GM21737 (cell line): ENCODE data around the gene MACROD2.

Experiments
- ATAC-seq: cut with Tn5 transposase; IDR thresholded peaks from one replicate; pipeline ENCODE4 v1.9.1; 2021; ENCODE audit warnings: mild to moderate bottlenecking, moderate library complexity; ENCODE audit not compliant: unreplicated experiment

MACROD2 gene

DNA sequence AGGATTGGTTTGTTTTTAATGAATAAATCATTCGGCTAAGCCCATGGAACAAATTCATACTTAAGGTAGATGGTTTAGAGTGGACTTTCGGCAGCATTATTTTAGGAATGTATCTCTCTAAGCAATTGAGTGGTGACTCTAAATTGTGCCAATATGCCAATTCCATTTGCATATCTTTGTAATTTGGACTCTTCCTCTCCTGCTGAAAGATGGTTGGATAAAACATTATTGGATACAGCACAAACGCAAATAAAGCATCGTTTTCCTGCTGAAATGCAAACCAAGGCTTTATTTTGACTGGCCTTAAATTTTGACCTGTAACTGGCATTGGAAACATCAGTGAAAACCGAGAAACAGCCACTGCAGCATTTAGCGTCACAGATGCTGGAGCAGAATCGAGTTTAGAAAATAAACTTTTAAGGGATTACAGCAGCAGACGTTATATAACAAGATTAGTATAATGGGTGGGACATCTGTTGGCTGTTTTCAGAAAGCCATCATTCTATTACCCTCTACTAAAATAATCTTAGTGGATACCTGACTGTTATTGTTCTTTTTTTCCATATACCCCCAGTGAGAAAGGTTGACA lies 1852.0 kb downstream of the MACROD2 start:
- ATAC-seq, result no peak

DNA sequence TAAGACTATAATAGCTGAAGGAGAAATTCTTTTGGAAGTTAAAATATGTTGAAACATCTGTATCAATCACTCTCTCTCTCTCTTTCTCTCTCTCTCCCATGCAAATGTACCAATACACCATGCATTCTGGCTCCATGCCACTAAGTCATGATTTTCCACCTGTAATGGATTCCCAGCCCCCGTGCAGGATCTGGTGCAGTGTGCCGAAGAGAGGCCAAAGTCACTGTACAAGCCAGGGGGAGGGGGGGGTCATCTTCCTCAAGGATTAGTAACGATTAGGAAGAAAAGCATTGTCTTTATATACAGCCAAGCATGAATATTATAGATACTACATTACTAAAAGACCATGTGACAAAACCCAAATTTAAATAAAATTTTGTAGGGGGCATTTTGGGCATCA lies 1852.8 kb downstream of the MACROD2 start:
- ATAC-seq, result no peak

DNA sequence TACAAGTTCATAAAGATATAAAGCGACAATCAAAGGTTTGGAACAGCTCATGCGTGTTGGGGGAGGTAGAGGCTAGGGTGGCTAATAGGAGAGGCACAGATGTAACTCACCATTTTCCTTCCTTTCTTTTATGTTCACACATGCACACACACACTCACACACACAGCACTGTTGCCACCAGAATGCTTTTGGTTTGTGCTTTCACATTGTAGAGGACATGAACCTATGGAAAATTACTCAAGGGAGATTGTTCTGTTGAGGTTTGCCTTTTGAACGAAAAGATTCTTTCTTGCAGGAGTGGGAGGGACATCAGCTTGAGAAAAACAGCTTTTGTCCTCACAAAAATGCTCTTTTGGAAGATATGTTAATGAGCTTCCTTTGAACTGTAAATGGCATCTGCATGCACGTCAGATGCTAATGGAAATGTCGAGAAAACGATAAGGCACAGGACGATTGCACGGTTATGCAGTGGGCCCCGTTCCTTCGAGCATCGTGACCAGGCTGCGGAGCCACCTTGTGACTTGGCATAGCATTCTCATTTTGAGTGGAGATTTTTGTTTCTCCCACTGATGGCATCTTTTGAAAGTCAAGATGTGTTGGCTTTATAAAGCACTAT lies 1853.8 kb downstream of the MACROD2 start:
- no peak for ATAC-seq

DNA sequence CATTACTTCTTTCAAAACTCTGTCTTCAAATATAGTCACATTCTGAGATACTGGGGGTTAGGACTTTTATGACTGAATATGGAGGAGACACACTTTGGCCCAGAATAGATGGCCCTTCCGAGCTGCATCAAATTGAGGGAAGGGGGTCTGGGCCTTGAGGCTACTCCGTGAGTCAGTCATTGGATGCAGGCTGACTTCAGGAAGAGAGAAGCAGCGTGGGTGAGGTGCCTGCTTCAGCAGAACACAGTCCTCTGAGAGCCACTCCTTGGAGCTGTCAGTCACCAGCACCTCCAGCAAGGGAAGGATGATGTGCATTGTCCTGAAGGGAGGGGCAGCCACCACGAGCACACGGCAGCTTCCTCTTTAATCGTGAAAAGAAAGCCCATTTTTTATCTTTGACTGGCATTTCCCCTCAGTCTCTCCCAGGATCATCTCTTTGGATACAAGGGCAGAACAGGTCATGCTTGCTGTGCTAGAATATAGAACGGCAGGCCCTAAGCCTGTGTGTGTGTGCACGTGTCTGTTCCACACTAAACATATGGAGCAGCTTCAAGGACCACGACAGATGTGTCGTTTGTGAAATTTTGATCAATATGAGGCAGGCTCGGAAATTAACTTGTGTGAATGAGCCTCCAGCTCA lies 1856.4 kb downstream of the MACROD2 start:
- no peak for ATAC-seq

DNA sequence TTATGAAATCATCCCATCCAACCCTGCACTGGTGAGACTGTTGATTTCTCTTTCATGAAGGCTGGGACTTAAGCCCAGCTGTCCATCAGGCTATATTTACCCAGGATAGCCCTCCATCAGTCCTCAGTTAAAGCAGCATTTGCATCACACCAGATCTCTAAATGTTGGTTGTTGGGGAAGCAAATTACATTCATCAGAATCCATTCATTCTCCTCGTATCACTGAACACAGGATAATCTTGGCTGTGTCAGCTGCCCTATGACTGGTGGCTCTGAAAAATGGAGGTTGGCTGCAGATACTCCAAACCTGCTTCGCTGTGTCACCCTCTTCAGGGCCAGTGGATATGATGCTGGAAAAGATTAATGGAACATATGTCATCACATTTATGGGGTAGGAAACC lies 1859.6 kb downstream of the MACROD2 start:
- ATAC-seq, result no peak

DNA sequence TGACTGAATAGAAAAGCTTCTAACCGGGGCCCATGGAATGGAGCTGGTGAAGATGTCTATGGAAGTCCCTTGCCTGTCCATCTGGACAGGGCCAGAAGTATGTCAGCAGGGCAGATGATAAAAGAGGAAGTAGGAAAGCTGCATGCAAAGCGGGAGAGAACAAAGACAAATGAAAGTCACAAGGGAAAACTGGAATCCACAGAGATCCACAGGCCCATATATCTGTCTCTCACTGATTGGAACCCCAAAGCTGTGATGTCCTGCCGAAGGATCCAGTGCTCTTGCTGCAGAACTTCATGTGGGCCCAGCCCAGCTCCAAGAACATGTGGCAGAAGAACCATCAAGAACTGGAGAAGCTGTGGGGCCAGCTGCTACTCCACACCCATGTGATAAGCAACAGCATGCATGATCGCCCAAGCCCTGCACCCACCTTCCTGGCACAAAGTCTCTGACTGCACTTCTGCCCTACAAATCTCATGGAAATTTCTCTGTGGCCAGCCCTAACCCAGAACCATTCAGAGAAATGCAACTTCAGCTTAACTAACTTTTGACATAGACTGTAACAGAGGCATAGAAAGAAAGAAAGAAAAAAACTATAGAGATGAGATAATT lies 1862.0 kb downstream of the MACROD2 start:
- ATAC-seq, result no peak

DNA sequence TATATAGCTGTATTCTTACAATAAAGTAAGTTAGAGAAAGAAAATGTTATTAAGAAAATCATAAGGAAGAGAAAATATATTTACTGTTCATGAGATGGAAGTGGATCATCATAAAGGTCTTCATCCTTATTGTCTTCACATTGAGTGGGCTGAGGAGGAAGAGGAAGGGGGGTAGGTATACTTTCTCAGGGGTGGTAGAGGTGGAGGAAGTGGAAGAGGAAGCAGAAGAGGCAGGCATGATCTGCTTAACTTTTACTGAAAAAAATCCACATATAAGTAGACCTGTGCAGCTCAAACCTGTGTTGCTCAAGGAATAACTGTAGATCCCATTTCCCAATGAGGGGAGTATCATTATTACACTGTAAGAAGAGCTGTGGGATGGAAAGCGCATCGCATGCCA lies 1863.7 kb downstream of the MACROD2 start:
- ATAC-seq, result no peak

DNA sequence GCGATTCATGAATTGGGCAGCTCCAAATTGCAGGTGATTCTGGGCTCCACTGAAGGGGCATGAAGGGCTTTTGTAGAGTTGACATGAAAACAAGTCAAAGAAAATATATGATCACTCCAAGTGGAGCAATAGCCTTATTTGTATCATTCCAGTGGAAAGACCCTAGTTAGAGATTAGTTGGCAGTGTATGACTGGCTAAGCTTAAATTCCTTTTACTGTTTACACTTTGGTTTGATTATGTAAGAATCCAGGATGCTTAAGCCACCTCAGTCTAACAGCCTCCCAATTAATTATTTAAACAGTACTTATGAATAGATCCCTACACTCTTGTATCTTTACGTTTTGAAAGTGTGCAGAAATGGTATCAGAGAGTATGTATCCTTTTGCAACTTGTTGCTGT lies 1865.5 kb downstream of the MACROD2 start:
- no peak for ATAC-seq

DNA sequence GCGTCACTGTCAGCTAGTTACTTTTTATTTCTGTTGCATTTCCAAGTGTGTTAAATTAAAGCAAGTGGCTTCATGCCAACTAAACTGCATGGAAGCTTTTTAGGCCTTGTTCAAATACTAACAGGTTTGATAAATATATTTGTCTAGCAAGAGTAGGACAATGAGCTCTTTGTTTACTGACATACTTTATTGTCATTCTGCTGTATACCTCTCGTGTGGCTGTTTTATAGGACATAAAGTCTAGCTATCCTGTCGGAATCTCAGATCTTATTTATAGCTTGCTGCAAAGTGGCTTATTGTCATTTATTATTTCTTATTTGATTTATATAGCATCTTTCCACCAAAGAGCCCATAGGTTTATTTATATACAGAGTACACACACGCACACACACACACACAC lies 1866.9 kb downstream of the MACROD2 start:
- ATAC-seq, result no peak

DNA sequence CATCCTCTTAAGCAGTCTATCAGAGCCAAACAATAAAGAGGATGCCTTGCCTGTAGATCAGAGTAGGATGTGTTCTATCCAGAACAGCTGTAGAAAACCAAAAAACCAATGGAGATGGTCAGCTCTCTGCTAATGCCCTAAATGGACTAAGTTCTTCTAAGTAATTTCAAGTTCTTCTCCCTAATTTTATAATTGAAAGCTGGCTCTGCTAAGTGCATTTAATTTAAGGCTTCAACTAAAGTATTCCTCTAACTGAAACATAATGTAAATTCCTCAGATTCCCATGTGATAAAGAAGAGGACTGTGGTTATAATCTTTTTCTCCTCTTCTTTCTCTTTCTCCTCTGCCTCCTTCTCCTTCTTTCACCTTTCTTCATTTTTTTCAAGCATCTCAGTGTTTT lies 1868.4 kb downstream of the MACROD2 start:
- no peak for ATAC-seq

DNA sequence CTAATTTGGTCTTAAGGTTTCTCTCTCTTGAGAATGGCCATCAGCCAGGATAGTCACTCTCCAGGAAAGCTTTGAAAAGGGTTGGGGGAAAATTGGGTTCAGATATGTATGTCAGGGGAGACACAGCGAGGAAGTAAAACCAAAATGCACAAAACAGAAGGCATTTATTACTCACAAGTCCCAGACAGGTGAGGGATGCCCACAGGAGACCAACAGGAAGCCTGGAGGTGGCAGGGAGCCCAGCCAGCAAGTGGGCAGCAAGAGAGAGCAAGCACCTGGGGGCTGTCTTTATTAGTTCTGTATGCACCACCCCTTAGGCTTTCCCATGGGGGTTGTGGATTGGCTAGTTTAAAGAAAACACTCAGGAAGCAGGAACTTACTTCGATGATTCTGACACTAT lies 1870.2 kb downstream of the MACROD2 start:
- no peak for ATAC-seq

DNA sequence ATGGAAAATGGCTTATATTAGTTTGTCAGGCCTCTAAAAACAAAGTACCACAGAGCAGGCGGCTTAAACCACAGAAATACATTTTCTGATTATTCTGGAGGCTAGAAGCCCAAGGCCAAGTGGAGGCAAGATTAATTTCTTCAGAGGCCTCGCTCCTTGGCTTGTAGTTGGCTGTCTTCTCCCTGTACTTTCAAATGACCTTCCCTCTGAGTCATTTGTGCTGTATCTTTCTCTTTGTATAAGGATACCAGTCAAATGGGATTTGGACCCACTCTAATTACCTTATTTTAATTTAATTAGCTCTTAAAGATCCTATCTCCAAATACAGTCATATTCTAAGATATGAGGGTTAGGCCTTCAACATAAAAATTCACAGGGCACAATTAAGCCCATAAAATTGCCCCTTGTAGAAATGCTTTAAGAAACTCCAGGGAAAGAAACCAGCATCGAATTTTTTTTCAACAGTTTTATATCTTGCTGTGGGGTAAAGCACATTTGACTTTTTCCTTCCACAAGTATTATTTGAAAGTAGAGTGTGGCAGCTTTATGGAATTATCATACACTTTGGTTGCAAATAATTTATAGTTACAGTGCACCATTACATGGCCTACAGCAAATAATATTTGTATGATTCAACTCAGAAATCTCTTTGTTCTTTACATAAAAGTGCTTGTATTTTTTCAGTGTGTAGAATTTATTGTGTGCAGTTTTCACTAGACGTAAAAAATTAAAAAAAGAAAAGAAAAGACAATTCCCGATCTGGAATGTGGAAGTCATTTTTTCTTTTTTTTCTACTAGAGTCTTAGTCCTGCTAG lies 1871.8 kb downstream of the MACROD2 start:
- ATAC-seq, result no peak

DNA sequence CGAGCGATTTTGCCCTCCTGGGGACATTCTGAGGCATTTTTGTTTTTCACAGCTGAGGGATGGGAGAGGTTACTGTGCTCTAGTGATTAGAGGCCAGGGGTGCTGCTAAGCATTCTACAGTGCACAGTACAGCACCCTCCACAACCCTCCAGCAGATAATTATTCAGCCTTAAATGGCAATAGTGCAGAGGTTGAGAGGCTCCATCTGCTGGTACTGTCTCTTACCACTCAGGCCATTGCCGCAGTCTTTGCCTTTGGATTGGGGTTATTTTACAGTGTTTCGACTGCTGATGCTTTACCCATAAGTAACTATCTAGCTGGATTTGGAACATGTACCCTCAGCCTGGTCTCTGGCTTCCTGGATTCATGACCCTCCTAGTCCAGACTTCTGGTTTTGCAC lies 1872.6 kb downstream of the MACROD2 start:
- ATAC-seq, result no peak

DNA sequence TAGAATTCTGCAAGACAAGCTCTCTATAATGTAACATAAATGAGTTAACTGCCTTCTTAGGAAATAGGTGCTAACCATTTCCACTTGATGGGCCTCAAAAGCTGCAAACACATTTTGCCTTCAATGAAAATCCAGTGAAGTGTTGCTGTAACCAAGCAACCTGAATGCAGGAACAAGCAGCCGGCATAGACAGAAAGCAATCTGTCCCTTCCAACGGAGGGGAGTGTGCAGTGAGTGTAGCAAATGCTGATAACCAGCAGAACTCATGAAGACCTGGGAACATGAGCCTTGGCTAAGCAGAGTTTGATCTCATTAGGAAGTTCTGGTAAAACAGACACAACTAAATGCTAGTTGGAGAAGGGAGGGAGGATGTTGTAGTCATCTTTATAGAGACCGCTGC lies 1880.1 kb downstream of the MACROD2 start:
- ATAC-seq, result no peak

DNA sequence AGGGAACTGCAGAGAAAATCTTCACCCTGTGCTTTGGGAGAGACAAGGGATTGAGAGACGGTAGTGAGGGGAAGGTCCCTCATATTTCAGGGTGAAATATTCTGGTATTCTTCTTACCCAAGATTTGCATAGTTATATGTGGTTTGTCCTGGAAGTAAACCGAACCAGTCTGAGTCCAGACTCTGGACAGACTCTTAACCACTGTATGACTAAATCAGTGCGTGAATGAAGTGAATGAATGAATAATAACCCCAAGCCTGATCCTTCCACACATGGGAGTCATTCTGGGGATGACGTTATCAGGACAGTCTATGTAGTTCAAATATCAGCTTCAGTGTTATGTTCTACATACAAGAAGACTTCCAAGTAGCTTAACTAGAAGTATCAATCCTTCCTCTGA lies 1887.2 kb downstream of the MACROD2 start:
- peak; percentile 51 for ATAC-seq

DNA sequence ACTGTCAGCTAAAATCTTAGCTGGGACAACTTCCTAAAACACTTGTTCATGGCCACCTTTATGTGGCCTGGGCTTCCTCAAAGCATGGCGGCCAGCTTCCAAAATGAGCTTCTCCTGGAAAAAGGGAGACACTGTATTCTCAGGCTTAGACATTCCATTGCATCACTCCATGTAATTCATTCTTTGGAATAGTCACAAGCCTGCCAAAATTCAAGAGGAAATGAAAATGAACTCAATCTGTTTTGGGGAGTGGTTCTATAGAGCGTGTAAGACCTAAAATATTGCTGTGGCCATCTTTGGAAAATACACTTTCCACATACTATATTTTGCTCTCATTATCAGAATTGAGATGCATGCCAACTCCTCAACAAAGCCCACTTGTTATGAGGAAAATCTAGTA lies 1890.9 kb downstream of the MACROD2 start:
- ATAC-seq, result no peak

DNA sequence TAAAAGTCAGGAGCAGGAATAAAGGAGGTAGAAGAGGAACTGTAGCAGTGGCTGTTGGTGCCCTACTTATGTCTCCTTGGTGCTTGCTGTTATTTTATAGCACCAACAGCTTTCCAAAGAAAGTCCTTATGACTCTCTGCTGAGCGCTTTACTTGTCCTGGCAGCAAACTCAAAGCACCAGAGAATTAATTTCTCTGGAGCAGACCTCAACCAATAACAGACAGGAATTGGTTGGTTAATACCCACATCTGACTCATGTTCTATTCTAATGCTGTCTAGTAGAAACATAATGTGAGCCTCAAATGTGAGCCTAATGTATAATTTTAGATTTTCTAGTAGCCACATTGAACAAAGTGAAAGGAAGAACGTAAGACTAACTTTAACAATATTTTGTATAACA lies 1892.1 kb downstream of the MACROD2 start:
- ATAC-seq, result no peak

DNA sequence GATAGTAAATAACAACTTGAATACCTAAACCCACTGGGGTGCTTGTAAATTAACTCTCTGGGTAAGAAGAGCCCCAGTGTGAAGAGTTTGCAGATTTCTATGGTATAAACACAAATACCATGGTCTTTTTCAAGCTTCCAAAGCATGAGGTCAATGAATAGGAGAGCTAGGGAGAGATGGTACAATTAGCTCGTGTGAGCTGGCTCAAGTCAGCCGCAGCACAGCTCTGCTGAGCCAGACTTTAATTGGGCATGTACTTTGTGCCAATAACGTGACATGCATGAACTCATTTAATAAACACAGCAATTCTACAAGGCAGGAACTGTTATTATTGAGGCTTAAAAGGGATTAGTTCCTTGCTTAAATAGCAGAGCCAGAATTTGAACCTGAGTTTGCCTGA lies 1893.7 kb downstream of the MACROD2 start:
- ATAC-seq, result no peak

DNA sequence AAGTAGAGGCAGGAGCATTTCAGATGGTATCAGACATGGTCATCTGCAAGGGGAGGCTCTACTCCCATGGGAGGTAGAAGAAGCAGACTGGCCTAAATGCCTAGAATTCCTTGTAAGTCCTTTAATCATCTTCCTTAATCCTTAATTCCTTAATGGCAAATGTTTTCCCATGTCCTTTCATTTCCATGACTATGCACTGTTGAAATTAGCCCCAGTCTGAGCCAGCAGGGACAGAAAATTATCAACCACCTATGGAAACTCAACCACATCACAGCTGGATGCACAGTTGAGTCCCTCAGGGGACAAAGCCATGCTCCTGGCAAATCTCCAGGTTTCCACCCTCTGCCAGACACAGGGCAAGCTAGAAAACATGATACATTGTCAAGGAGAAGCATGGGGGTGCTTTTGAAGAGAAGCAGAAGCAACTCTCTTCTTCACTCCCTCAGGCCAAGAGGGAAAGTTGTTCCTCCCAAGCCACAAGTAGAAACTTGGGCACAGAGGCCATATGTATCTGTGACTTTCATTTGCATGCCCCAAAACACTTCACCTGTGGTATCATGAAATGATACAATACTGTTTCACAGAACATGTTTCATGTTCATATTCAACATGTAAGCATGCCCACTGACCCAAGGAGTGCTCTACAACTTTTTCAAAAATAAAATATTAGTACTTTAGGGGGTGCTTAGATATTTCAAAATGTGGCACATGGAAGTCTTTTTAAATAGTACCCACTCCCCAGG lies 1894.4 kb downstream of the MACROD2 start:
- ATAC-seq, result no peak

DNA sequence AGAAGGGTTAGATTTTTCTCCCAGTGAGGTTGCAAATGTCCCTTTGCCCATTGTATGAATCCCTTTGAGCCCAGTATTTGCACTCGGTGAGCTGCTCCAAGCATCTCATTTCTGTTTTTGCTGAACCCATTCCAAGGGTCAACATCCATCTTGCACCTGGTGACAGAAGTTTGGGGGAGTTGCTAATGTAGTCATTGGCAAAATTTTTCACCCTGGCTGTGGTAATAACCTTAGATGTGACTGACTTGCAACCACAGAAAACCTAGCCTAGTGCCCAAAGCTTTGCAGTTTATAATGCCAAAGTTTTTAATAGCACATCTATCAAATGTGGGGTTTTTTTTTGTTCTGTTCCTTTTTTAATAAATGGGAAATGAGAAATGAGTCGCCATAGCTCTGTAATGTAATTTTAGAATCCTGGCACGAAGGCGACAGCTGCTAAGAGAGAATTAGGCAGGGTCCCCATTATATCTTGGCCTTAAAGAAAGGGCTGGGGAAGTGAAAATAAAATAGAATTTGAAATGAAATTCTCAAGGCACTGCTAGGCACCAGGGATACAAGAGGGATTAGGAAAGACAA lies 1895.2 kb downstream of the MACROD2 start:
- no peak for ATAC-seq
